AG04449 (cell line): ENCODE data around the gene ATG7.

Experiments
- CTCF ChIA-PET: fragments of 350-600 bp; formaldehyde crosslinking; extraction: SDS; loops from one replicate; lab custom pipeline; 2021; ENCODE audit warnings: antibody characterized with exemption; lab: Yijun Ruan, JAX
- POLR2A ChIA-PET: fragments of 400-600, 350-600 bp; formaldehyde crosslinking; extraction: SDS; loops from one replicate; lab custom pipeline; 2020; ENCODE audit warnings: antibody characterized with exemption, inconsistent platforms; lab: Yijun Ruan, JAX
- DNase-seq: peaks from one replicate; pipeline ENCODE4 v3.0.0-alpha.2; 2010; ENCODE audit warnings: low read depth, low spot score
- H3K4me3 ChIP-seq: 2 replicates; pipeline ENCODE4 v1.5.1; 2011; ENCODE audit warnings: low read depth, mild to moderate bottlenecking, control low read depth, low read length
- CTCF ChIP-seq: IDR thresholded peaks from one replicate; pipeline ENCODE4 v1.5.1; 2011; ENCODE audit warnings: mild to moderate bottlenecking, moderate library complexity, low read length, control low read depth, inconsistent platforms; ENCODE audit not compliant: insufficient read depth; ENCODE audit errors: missing control alignments

ATG7 gene

DNA sequence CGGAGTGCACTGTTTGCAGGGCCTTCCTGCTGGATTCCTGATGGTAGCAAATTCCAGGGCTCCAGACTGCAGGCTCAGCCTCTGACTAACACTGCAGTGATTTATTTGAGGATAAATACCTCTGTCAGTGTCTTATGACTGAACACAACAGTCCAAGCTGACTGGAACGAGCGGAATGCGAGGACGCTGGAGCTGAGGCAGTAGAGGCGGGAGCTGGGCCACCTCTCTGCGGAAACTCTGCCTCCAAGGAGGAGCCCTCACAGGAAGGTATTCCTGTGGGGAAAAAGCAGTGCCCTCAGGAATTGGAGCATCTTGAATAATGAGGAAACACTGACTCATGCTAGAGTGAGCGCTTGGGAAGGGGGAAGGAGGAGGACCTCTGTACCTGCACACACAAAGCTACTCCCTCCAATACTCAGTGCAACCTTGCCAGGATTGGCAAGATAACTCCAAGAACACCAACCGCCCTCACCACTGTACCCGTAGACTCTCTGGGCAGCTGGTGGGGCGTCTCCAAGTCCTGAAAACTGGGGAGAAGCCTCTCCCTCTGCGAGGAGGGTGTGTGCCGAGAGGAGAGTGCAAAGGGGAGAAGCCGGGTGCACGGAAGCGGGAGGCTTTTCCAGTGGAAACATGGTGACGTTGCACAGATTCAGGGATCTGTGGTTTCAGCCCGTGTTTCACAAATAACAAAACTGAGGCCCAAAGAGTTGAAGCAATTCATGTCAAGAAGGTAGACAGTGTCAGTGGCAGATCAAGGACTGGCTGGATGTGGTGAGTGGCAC, 328.5 kb downstream of the ATG7 start:
- DNase-seq, result peak; percentile 99
- ChIA-PET CTCF (interaction anchor here (0.9 kb wide), 1 partner anchor 11 kb away, joined by 4 read pairs; no protein-coding TSS in a partner anchor), POLR2A (interaction anchor here (0.5 to 2.3 kb wide), 16 partner anchors 10 to 464 kb away, joined by 3 to 15 read pairs (median 3); partner anchors contain the start of gene VGLL4)
- no peak overlapping the region for H3K4me3 ChIP-seq
- TF ChIP-seq CTCF, result peak; percentile 12

DNA sequence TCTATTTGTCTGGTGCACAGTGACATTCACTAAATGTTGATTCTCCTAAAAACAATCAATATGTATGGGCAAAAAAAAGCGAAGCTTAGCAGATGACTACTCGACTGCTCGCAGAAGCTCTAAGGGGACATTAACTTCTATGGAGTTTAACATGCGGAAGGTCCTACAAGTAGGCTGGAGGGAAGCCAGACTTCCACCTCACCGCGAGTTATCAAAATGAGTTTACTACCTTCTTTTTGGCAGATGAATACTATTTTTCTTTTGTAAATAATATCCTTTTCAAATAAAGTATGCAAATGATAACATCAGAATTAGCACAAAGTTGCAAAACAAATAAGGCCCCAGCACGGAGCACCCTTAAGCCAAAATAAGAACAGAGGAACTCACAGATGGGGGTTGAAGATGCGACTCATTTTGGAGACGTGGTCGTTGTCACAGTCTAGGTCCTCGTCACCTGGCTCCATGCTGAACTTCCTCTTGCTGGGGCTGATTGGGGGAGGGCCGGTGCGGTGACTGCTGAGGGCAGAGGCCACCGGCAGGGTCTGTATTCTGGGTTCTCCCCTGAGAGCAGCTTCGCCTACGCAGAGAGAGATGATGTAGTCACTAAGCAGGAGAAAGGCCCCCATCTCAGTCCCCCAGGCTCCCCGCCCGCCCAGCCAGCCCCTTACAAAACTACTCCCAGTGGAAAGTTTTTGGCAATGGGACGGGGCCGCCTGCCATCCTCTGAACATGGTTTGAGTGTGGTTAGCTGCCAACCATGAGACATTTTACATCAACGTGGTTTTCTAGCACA, 329.4 kb downstream of the ATG7 start:
- no peak for TF ChIP-seq CTCF
- CTCF ChIA-PET, result no interaction called here
- POLR2A ChIA-PET, result interaction anchor here (0.8 to 2.3 kb wide), 4 partner anchors 11 to 42 kb away, joined by 3 to 15 read pairs (median 4); partner anchors contain the start of gene VGLL4

DNA sequence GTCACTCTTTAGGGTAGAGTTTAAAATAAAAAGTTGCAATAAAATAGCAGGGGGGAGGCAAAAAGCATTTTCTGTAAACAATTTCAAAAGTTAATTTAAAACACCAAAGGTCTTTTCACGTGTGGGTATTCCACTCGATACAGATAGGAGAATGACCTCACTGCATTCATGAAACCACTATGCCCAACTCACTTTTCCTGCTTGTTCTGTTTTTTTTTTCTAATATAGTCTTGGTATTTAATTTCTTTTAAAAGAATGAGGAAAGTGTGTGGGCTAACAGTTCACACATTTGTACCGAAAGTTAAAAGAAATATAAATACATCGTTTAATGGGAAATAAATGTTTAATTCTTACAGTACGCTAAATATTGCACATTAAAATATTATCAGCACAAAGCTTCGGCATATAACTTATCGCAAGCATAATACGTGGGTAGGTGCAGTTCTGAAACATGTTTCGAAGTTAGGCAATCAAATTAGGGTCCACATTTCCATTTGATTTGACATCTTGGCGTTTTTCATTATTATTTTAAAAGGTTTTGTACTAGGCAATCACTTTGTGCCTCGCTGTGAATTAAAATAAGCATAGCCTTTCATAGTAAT, 330.1 kb downstream of the ATG7 start:
- ChIA-PET CTCF (interaction anchor here (1.2 kb wide), 1 partner anchor 10 kb away, joined by 3 read pairs; no protein-coding TSS in a partner anchor), POLR2A (interaction anchor here (0.8 kb wide), 1 partner anchor 42 kb away, joined by 3 read pairs; the partner anchor contains the start of gene VGLL4)
- no peak overlapping the region for H3K4me3 ChIP-seq
- DNase-seq, result no peak
- no peak for TF ChIP-seq CTCF

More for the DNA sequence above, 329.4 kb downstream of the ATG7 start:
- no peak for DNase-seq
- H3K4me3 ChIP-seq, result no peak overlapping the region

GRCh38 chr3:11602886-11603527, 330.8 kb downstream of the ATG7 start:
- POLR2A ChIA-PET, result no interaction called here
- H3K4me3 ChIP-seq, result no peak overlapping the region
- no peak for TF ChIP-seq CTCF
- no peak for DNase-seq
- CTCF ChIA-PET, result interaction anchor here (1.2 kb wide), 1 partner anchor 10 kb away, joined by 3 read pairs; no protein-coding TSS in a partner anchor

GRCh38 chr3:11603628-11604027, 331.4 kb downstream of the ATG7 start:
- peak; percentile 91 for DNase-seq
- CTCF ChIA-PET, result no interaction called here
- TF ChIP-seq CTCF, result no peak
- no peak overlapping the region for H3K4me3 ChIP-seq
- POLR2A ChIA-PET, result interaction anchor here (0.7 kb wide), 1 partner anchor 146 kb away, joined by 3 read pairs; no protein-coding TSS in a partner anchor
